GM12892 (cell line): ENCODE data around the gene PHF20.

ENCODE experiments used
- POLR2A ChIP-seq: IDR thresholded peaks from 2 replicates; pipeline ENCODE4 v1.6.1; 2011; ENCODE audit warnings: low read depth, low read length, control low read depth
- POLR2AphosphoS5 ChIP-seq: IDR thresholded peaks from 2 replicates; pipeline ENCODE4 v1.6.1; 2011; ENCODE audit warnings: low read depth, low read length, control low read depth
- TAF1 ChIP-seq: IDR thresholded peaks from 2 replicates; pipeline ENCODE4 v1.6.1; 2011; ENCODE audit warnings: low read depth, mild to moderate bottlenecking, control low read depth, low read length, borderline replicate concordance

- TF ChIP-seq POLR2A (no peak), POLR2AphosphoS5 (no peak), TAF1 (no peak)
These were observed 206.3 kb downstream of the PHF20 start for GRCh38 chr20:35978041-35978513.
